ENCODE measurements around the gene PAQR5. TPM values are rescaled to one million over a fixed set of nuclear protein-coding genes. Genes with fewer than 3 reads are reported as not detected.
"Not testable (repeated sequence)": the region's sequence is repeated elsewhere in the genome, so short reads cannot be mapped to it uniquely, and the experiment has no call there.

The PAQR5 gene
- total RNA-seq, 1 donor from 2014 or later, result 0.82 TPM

DNA sequence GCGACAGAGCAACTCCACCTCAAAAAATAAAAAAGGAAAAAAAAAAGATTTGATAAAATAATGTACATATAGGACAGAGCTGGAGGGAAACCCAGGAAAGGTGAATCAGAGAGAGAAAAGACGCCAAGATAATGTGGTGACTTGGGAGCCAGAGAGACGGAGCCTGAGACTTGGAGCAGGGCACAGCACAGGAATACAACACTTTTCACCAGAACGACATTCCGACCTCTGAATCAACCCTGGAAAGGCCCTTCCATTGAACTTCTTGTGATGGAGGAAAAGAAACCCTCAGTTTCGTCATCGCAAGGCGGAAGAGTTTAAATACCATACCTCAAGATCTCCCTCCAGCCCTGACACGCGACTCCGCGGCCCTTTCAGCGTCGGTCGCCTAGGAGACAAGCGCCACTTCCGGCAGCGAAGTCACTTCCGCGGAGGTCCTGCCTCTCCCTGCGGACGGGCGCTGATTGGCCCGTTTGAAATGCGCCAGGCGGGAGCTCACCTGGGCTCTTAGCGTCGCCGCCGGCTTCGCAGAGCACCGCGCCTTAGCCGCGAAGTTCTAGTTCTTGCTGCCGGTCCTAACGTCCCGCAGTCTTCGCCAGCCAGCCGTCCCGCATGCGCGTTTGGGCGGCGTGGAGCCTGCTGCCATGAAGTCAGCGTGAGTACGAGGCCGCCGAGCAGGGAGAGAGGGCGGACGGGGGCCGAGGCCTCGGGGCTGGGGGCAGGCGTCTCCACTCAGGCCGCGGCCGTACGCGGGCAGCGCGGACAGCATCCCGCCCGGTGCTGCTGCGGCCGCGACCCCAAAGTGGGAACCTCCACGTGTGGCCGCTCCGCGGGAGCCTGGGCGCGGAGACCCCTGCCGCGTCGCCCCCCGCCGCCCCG lies 115.3 kb downstream of the PAQR5 start, which contains the start of gene KIF23:
Gene KIF23 (plus strand): TSS at position 528 of the 879 bp plus-strand sequence. CDS start 117 bp downstream, at position 645.
- DNase-seq (ENCODE audit: low spot score in 2 of 2) (peak; percentile 85 to 97), FAIRE-seq (no peak)

DNA sequence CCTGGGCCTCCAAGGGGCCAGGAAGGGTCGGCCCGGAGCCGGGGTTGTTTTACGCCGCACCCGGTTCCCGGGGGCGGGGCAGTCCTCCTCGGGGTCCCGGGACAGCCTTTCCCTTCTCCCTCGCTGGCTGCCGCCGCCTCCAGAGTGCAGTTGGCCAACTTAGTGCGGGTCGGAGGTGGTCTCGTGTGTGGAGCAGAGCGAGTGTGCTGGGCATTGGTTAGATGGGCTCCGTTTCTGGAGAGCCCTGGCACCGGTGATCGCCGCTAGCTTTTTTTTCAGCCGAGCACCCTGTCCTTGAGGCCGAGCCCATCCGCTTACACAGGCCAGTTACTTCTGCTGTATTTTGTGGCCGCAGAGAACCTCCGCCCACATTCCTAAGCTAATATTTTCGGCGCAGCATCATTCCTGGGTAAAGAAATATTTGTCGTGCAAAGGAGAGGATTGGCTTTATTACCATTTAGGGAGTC lies 116.0 kb downstream of the PAQR5 start:
- no peak for FAIRE-seq
- DNase-seq (ENCODE audit: low spot score in 2 of 2), result no peak

DNA sequence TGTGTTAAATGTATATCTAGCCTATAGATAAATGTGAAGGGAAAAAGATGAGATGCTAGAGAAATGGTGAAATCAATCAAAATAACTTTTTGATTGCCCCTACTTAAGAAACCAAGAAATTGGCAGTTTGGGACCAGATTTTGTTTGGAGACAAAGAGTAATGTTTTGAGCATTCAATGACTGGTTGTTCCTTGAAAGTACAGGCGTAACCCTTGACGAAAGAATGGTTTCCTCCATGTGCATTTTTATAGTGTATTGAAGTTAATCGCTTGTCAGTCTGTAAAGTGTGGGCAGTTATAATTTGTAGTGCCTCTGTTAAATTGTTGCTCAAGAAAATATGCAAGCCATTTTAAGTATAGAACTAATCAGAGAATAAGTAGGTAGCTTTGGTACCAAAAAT lies 116.7 kb downstream of the PAQR5 start:
- DNase-seq (ENCODE audit: low spot score in 2 of 2) (no peak), FAIRE-seq (no peak)

DNA sequence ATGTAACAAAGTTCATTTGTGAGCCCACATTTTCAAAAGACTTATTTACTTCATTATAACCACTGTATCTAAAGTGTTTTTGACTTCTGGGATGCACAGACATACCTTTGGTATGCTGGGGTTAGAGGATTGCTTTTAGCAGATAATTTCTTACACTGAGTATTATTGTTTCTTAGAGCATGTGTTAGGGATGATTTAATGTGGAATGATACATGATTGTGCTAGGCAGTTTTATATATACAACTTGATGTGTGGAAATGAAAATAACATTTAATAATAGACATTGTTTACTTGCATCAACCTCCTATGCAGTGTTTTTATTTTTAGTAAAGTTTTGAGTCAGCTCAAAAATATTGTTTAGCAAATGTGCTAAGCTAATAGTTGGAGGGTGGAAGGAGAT lies 118.9 kb downstream of the PAQR5 start:
- no peak for DNase-seq (ENCODE audit: low spot score in 2 of 2)
- no peak for FAIRE-seq

DNA sequence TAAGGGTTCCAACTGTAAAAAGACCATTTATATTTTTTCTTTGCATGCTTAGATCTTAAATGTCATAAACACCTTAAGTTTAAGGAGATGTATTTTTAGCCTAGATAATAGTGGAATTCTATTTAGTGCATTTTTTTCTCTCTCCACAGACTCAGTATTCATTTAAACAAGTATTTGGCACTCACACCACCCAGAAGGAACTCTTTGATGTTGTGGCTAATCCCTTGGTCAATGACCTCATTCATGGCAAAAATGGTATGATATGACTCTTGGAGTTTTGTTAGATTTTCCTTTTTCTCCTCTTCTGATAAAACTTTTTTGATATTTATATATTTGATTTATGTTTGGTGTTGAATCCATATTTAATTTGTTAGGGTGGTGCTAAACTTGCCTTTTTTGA lies 122.8 kb downstream of the PAQR5 start:
- FAIRE-seq, result no peak

DNA sequence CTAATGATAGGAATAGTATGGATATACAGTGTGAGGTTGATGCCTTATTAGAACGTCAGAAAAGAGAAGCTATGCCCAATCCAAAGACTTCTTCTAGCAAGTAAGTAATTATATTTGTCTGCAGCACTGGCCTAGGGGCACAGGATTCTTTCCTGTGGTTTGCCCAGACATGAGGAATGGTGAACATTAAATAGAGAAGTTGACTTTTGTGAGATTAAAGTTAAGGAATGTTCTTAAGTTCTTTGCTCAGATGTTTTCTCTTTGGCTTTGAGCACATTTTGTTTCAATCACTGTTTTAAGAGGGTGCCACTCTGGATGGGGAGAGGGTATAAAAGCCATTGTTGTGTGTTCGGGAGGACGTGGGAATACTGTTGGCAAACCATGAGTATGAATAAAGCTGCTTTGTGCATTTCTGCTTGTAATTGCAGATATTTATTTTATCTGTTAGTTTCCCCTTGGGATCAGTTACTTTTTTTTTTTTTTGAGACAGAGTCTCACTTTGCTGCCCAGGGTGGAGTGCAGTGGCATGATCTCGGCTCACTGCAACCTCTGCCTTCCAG lies 123.7 kb downstream of the PAQR5 start:
- DNase-seq (ENCODE audit: low spot score in 2 of 2), result no peak
- no peak for FAIRE-seq

More for the DNA sequence above, 122.8 kb downstream of the PAQR5 start:
- DNase-seq (ENCODE audit: low spot score in 2 of 2), result no peak

DNA sequence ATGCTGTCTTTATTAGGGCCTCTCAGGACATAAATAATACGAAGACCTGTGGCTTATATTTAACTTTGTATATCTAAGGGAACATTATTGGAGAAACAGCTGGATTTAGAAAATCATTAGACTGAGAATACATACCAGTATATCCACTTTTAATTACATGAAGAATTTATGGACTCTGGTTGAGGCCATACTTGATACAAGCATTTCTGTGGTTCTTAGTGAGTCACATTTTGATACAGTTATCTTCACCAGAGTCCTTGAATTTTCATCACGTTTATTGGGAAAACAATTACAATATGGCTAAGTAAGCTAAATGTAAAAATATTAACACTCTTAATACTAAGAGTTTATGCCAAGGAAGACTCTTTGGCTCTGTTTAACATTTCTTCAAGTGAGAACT lies 125.3 kb downstream of the PAQR5 start:
- FAIRE-seq (no peak), DNase-seq (ENCODE audit: low spot score in 2 of 2) (no peak)

DNA sequence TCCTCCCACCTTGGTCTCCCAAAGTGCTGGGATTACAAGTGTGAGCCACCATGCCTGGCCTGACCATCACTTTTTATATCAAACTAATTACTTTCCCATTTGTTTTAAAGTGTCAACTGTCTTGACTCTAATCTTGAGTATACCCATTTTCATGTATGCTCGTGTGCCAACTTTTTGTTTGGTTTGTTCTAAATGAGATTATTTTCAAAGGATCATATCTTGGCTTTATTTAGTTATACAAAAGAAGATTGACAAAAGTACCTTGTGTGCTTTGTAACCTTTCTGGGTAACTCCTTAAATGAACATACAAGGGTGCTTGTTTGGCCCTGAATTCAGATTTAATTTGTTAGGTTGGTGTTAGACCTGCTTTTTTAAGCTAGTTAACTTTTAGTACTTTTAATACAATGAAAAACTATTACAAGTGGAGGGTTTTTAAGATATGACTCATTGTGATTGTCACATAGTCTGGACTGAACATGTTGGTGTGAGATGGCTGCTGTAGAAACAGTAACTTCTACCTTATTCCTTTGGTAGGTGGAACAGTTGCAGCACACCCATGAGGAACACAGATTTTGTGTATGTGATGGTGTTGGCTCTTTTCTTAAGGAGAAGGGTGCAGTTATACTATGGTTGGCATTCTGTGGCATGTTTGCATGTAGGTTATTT lies 126.2 kb downstream of the PAQR5 start:
- FAIRE-seq (no peak), DNase-seq (ENCODE audit: low spot score in 2 of 2) (no peak)

DNA sequence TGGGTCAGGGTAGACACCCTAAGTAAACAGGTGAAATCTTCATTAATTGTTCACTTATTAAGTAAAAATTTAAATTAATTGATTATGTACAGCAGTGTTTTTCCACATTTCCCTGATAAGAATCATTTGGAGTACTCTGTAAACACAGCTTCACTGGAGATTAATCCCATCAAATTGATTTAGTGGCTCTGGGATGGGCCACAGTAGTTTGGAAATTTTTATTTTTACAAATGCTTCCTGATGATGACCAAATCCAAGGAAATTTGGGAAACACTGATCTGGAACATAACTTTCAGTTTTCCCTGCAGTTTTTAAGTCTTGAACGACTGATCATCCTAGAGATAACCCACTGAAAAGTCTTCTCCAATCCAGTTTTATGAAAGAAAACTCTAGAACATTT lies 135.1 kb downstream of the PAQR5 start:
- no peak for DNase-seq (ENCODE audit: low spot score in 2 of 2)
- FAIRE-seq, result no peak

DNA sequence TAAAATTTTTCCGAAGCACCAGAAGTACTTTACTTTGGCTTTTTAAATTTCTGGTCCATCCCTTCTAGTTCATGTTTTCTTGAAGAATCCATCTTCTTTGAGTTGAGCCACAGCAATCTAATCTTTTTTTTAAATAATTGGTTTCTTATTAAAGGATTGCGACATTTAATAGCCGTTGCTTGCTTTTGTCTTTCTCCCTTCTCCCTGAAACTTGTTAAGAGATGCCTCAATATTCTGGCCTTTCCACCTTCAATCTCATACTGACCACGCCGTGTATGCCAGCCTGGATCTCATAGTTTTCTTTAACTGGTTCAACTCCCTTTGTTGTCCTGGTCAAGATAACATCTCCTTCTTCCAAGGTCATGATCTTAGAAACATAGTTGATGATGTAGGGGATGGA lies 135.5 kb downstream of the PAQR5 start:
- FAIRE-seq (no peak), DNase-seq (ENCODE audit: low spot score in 2 of 2) (no peak)

DNA sequence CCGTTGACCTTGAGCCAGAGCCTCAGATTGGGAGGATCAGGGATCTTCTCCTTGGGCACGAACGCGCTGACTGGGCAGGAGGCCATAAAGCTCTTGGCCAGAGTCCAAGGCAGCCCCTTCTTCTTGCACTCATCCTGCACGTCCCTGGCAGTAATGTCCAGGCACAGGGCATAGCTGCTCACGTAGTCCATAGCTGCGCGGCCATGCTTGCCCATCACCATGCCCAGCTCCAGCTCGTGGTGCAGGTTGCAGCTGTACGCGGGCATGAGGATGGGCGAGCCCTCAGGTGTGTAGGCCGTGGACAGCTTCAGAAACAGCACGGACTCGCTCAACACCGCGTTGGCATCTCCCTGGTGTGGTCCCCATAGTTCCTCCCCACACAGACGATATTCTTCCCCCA lies 136.0 kb downstream of the PAQR5 start:
- FAIRE-seq, result no peak
- DNase-seq (ENCODE audit: low spot score in 2 of 2), result no peak

DNA sequence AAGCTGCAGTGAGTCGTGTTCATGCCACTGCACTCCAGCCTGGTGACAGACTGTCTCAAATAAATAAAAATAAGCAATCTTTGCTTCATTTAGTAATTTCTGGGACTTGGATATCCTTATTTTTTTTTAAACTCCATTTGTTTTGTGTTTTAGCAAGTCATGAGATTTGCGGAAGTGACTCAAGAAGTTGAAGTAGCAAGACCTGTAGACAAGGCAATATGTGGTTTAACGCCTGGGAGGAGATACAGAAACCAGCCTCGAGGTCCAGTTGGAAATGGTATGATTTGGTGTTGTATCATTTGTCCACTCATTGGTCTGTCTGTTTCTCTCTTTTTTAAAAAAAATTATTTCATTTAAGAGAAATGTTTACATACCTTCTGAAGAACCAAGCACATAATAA lies 137.3 kb downstream of the PAQR5 start:
- FAIRE-seq, result no peak
- no peak for DNase-seq (ENCODE audit: low spot score in 2 of 2)

DNA sequence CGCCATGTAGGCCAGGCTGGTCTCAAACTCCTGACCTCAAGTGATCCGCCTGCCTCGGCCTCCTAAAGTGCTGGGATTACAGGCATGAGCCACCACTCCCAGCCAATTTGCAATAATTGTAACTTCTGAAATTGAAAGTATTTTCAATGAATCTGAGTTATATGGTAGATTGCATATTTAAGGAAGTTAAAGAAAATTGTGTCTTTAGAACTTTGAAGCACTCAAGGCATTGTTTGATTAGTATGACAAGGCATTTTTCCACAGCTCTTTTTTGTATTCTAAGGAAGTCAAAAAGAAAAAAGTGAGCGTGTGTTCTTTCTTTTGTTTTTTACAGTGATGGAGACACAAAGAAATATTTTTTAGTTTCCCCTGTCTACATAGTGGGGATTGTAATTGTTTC lies 138.2 kb downstream of the PAQR5 start:
- no peak for DNase-seq (ENCODE audit: low spot score in 2 of 2)
- no peak for FAIRE-seq

DNA sequence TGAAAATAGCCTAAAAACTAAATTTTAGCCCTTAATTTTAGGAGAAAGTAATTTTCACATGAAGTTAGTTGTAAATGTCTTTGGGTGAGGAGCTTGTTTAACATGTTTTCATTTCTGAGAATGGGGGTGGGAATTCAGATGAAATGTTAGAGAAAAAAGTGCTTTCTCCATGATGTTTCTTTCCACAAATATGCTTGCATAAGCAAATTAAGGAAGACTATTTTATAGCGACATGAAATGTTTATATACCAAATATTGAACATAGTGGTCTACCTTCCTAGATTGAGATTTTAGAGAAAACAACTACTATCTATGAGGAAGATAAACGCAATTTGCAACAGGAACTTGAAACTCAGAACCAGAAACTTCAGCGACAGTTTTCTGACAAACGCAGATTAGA lies 140.9 kb downstream of the PAQR5 start:
- no peak for DNase-seq (ENCODE audit: low spot score in 2 of 2)
- FAIRE-seq, result no peak

DNA sequence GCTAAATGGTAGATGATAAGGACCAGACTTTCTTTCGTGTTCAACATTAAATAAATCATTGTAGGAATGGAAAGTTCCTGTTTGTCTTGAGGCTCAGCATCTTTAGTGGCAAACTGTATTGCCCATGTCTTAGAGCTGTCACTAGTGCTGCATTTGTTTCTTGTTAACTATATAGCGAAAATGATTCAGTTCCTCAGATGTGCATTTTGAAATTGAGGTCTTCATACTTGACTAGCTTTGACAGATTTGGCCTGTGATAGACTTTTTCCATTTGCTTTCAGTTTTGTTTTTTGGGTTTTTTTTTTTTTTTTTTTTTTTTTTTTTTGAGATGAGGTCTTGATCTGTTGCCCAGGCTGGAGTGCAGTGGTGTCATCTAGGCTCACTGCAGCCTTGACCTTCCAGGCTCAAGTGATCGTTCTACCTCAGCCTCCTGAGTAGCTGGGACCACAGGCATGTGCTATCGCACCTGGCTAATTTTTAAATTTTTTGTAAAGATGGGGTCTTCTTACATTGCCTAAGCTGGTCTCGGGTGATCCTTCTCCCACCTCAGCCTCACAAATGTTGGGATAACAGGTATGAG lies 144.4 kb downstream of the PAQR5 start:
- FAIRE-seq, result no peak
- no peak for DNase-seq (ENCODE audit: low spot score in 2 of 2)

DNA sequence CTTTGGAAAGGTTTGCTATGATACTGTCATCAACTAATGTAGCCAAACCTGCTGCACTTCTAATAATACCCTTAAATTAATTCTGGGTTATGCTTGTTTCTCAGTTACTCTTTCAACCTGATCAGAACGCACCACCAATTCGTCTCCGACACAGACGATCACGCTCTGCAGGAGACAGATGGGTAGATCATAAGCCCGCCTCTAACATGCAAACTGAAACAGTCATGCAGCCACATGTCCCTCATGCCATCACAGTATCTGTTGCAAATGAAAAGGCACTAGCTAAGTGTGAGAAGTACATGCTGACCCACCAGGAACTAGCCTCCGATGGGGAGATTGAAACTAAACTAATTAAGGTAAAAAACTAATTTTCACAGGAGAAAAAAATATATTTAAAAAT lies 146.0 kb downstream of the PAQR5 start:
- FAIRE-seq (no peak), DNase-seq (ENCODE audit: low spot score in 2 of 2) (no peak)

DNA sequence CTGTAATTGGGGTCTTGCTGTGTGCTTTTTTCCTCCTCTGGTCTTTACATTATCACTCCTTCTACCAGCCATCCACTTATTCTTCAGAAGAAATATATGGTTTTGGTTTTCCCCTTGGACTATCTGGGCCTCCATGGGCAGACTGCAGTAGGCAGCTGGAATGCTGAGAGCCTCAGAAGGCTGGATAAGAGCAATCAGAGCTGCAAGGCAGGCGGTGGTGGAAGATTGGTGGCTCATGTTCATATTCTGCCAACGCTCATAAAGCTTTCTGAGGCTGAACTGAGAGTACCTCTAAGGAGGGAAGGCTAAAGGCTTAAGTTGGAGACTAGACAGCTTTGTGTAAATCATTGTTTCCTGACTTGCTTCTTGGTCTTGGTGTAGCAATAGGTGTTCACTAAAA lies 148.2 kb downstream of the PAQR5 start:
- FAIRE-seq (no peak), DNase-seq (ENCODE audit: low spot score in 2 of 2) (no peak)

DNA sequence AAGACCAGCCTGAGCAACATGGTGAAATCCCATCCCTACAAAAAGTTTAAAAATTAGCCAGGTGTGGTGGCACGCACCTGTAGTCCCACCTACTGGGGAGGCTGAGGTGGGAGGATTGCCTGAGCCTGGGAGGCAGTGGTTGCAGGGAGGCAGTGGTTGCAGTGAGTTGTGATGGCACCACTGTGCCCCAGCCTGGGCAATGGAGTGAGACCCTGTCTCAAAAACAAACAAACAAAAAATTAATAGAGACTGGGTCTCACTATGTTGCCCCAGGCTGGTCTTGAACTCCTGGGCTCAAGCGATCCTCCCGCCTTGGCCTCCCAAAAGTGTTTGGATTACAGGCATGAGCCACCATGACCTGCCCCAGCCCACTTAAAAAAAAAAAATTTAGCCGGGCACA lies 151.5 kb downstream of the PAQR5 start:
- not testable (repeated sequence) for FAIRE-seq; DNase-seq (ENCODE audit: low spot score in 2 of 2)

DNA sequence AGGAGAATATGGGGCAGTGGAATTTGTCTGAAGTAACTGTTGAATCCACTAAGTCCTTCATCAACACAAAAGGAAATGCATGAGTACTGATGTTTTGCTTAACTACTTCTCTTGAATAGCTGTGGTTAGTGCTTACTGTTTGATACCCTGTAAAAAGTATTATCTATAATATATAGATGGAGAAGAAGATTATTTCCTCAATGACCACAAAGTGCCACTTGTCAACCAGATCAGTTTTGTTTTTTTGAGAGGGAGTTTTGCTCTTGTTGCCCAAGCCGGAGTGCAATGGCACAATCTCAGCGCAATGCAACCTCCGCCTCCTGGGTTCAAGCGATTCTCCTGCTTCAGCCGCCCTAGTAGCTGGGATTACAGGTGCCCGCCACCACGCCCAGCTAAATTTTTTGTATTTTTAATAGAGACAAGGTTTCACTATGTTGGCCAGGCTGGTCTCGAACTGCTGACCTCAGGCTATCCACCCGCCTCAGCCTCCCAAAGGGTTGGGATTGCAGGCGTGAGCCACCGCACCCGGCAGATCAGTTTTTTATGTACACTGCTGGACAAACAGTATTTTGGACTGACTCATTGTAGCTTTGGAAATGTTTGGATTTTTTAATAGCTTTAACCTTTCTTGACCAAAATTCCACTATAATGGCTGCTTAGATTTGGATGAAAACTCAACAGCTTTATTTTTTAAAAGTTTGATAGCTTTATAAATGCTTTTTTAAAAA lies 152.4 kb downstream of the PAQR5 start:
- DNase-seq (ENCODE audit: low spot score in 2 of 2) (no peak), FAIRE-seq (no peak)

DNA sequence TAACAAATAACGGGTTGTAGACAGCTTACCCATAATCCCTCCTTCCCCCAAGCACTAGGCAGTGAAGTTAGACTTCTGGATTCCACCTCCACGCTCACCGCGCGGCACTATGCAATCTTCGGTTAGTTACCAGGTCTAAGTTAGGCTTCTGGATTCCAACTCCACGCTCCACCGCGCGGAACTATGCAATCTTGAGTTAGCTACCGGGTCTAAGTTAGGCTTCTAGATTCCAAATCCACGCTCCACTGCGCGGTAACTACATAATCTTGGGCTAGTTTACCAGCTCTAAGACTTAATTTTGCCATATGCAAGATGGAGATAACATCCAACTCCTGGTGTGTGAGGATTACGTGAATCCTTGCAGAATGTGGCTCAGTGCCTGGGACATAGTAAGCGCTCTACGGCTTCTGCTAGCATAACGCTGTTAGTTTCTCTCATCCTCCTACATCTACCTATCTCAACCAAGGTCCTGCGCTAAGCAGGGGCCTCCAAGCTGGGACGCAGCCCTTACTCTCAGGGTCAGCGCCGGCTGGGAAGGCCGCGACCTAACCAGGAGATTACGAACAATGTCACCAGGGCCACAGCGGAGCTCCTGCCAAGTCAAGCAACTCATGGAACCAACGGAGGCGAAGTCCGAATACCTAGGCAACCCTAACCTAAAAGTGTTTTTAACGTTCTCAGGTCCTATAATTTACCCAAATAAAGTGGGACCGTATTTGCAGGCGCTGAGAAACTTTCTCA lies 153.4 kb downstream of the PAQR5 start:
- DNase-seq (ENCODE audit: low spot score in 2 of 2), result no peak
- FAIRE-seq, result no peak

Data from frontal cortex (tissue), 4 donors.